NCI-H748 (cell line): ENCODE data around the gene PDE4DIP.
"Not testable (repeated sequence)": the region's sequence is repeated elsewhere in the genome, so short reads cannot be mapped to it uniquely, and the experiment has no call there.

Source experiments
- DNase-seq: peaks from one replicate; lab custom pipeline; 2025; ENCODE audit not compliant: unreplicated experiment; lab: John Stamatoyannopoulos, UW

Gene PDE4DIP

DNA sequence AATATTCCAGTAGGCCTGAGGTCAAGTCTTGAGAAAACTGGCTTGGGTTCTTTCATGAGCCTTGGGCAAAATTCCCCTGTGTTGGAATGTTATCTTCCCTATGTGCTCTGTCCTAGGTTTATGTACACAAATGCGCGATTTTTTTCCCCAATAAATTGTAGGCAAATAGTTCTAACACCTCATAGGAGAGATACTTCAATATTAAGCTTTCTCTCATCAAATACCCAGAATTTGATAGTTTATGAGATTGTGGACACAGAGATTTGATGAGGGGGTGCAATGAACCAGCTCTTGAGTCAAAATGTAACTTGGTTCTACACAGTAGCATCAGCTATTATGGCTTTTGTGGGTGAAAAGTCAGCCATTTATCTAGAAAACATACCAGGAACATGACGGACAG is 220.4 kb downstream of the PDE4DIP start:
- DNase-seq: not testable (repeated sequence)

- not testable (repeated sequence) for DNase-seq
Observed at GRCh38 chr1:149075505-149076127, 231.4 kb downstream of the PDE4DIP start.
